Measurements from ENCODE around the gene HDAC6.

- TF ChIP-seq HDAC6 (IDR thresholded peaks at IDR 0.05; ENCODE audit: unreplicated experiment) (no peak), ZNF24 (IDR thresholded peaks at IDR 0.05) (no peak), RAD21 (IDR thresholded peaks at IDR 0.05; ENCODE audit: insufficient read depth, low read depth, low read length) (no peak)
Measured at GRCh38 chrX:48800574-48801279, 1.1 kb upstream of the HDAC6 start.
